GM18858 (cell line): ENCODE measurements around the gene RAB44.

ENCODE experiments used
- ATAC-seq: cut with Tn5 transposase; IDR thresholded peaks from one replicate; pipeline ENCODE4 v1.9.1; 2021; ENCODE audit not compliant: unreplicated experiment

RAB44 gene

DNA sequence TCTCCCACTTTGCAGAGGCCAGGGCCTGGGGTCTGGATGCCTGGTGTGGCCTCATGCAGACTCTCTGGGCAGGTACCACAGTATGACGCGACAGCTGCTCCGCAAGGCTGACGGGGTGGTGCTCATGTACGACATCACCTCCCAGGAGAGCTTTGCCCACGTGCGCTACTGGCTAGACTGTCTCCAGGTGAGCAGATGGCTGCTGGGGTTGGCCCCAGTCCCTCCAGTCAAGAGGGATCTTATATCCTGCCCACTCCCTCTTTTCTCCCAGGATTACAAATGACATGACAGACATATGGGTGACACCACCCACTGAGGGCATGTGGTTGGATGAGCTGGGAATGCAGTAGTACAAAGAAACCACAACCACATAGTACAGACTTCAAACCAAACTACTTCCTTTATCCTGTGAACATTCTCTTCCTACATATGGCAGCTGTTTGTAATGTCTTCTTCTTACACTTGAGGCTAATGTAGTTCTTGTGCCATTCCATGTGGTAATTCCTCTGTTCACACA is 29.9 kb downstream of the RAB44 start:
- ATAC-seq, result no peak

DNA sequence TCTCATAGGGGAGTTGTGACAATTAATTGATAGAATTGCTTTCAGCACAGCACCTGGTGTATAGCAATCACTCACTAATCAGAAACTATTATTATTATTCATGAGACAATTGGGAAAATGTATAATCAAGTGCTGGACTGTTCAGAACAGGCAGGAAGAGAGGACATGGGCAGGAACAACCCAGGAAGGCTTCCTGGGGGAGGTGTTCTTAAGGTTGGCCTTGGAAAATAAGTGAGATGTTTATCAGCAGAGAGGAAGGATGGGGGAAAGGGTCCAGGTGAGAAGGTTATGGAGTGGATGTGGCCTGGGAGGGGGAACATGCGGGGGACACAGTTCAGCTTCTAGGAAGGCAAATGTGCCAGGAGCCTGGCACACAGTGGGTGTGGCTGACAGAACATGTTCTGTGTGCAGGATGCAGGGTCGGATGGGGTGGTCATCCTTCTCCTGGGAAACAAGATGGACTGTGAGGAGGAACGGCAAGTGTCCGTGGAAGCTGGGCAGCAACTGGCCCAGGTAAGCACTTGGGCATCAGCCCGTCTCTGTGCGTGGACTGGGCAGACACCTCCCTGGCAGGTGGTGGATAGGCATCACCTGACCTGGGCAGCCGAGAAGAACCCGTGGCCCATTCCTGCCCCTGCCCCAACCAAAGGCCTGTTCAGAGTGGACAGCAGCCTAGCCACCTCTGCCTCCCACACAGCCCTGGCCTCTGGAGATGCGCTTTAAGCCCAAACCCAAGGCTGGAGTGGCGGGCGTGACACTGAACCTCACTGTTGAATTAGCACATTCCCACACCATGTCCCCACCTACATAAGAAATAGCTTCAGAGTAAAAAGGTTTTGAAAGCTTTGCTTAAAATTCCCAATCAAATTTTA is 30.9 kb downstream of the RAB44 start:
- no peak for ATAC-seq

DNA sequence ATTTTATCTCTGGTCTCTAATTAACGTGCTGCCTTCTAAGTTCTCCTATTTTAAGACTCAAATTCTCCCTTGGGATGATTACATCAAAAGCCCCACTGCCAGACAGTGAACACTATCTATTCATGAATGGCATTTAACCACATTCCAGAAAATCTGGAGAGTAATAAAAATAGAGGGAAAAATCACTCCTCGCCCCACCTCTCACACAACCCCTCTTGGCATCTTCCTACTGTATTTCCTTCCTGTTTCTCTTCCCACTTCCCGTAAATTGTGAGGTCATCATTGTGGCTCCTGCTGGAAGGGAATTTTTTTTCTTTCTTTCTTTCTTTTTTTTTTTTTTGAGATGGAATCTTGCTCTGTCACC is 31.5 kb downstream of the RAB44 start:
- no peak for ATAC-seq

DNA sequence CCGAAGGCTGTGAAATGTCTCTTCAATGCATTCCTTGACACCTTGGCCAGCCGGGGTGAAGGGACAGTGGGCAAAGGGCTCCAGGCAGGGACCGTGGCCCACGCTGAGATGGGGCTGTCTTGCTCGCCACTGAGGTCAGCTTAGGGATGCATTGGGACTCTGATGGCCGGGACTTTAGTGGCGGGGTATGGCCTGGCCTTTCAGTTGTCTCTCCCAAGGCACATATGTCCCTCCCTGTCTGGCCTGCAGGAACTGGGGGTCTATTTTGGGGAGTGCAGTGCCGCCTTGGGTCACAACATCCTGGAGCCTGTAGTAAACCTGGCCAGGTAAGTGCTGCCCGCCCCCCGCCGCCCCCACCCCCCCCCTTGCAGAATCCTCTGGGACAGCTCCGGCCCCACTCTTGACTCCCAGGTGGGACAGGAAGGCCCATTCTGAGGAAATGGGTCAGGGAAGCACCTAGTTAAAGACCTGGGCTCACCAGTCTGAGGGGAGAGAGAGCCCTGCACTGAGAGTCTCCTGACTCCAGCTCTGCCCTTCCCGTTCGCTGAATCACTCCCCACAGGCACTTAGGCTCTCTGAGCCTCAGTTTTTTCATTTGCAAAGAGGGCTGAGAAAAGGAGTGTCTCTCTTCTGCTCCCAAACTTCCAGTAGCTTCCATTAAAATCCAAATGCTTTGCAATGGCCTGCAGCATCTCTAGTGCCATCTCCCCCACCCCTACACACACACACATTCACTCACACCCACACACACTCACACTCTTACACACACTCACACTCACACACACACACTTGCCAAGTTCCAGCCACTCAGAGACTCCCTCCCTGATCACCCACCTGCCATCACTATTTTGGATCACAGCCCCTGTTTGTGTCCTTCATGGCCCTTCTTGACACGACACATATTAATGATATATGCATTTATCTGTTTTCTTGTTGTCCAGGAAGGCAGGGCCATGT is 33.1 kb downstream of the RAB44 start:
- ATAC-seq, result no peak

DNA sequence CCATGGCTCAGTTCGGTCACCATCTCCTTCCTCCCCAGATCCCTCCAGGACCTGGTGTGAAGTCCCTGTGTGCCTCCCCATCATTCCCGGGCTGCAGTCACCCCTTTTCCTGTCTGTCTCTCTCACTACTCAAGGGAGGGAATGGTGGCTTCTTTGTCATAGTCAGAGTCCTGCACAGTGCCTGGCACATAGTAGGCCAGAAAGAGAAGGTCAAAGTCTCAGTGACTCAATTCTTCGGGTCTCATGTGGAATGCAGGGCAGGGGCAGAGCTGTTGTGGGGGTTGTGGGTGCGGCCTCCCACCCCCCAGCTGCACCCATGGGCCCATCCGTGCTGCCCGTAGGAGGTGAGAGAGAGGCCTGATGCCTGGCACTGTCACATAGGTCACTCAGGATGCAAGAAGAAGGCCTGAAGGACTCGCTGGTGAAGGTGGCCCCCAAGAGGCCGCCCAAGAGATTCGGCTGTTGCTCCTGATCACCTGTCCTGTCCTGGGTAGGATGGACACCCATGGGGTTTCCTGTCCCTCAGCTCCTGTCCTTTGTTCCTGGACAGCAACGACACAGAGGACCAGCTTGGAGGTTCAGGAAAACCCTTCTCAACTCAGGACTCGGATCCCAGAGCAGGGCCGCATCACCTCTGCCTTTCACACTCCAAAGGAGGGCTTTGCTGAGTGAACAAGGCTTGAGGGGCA is 34.1 kb downstream of the RAB44 start:
- ATAC-seq, result no peak

DNA sequence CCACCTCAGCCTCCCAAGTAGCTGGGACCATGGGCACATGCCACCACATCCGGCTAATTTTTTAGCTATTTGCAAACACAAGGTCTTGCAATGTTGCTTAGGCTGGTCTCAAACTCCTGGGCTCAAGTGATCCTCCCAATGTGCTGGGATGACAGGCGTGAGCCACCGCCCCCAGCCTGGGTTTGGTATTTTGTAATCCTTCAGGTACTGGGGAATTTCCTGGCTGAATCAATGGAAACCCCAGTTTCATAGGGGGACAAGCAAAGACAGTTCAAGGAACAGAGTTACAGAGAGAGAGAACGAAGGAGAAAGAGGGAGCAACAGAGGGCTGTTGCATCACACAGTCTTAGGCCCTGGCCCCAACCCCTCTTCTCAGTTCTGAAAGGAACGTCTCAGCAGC is 35.7 kb downstream of the RAB44 start:
- ATAC-seq, result no peak

DNA sequence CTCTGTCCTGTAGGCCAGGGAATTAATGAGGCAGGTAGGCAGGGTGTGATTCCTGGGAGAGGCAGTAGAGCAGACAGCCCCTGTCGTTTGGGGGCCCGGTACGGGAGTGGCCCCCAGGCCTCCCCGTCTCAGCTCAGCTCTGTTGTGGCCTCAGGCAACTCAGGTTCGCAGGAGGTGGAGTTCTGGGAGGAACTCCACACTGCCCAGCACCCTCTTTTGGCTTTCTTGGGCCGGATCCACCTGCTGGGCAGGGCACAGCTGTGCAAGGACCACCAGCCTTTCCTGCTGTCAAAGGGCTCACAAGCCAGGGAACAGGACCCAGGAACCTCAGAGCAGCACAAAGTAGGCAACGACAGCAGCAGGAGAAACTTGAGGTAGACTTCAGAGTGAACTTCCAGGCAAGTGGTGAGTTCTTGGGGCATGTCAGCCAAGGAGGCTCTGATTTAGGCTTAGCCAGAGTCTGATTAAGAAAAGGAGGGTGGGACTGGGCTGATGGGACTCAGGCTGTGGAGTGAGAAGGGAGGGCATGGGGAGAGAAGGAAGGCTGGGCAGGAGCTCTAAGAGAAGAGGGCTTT is 36.9 kb downstream of the RAB44 start:
- no peak for ATAC-seq

DNA sequence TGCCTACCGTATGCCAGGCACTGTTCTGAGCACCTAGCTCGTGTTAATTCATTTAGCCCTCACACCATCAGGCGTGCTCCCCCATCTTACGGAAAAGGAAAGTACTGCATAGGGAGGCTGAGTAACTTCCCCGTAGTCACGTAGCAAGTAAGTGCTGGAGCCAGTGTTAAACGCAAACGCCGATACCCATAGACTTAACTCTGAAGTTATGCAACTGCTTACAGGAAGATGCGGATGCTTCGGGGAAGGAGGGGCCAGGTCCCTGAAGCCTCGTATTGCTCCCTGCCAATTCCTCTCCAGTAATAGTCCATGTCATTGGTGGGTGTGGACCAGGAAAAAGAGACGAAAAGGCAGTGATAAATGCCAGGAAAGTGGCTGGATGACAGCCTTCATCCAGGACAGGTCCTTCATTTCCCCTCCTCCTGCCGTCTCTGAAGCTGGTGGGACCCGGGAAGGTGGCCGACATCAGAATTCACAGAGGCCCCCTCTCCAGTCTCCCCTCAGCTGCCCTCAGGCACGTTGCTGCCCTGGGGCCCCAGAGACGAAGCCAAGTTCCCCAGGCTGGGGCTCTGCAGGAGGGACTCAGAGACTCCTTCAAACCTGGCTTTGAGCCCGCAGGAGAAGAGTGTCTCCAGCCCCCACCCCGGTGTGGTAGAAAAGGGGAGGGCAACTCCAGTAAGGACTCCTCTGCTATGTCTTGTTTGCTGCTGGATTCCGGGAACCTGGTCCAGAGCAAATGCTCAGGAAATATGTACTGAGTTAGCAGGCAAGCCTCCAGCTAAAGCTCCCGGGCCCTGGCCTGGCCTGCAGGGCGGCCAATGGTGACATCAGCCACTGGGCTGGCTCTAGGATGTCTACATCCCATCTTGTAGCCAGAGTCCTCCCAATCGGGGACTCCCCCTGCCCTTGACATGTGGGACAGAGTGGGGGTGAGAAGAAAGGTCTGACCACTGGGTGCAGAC is 37.8 kb downstream of the RAB44 start:
- ATAC-seq, result no peak

DNA sequence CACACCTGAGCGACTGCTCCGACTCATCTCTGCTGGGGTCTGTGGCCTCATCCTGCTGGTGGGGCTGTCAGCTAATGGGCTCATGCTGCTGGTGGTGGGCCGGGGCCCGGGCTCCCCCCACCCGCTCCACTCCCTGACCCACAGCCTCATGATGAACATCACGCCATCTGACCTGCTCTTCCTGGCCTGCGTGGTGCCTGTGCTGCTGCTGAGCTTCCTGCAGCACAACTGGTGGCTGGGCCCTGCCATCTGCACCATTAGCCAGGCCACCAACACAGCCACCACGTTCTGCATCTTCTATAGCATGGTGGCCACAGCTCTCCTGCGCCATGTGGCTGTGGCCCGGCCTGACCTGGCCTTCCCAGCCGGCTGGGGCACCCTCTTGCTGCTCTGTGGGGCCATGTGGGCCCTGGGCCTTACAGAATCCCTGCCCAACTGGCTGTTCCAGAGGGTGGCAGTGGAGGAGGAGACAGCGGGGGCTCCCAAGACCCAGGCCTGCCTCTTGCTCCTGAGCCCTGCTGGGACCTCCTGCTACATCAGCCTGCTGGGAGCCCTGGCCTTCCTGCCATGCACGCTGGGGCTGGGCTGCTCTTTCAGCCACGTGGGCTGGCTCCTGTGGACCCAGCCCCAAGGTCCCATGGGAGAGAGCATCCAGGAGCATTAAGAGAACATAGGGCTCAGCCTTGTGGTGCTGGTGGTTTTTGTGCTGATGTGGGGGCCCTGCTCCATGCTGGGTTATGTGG is 39.6 kb downstream of the RAB44 start:
- ATAC-seq, result no peak

DNA sequence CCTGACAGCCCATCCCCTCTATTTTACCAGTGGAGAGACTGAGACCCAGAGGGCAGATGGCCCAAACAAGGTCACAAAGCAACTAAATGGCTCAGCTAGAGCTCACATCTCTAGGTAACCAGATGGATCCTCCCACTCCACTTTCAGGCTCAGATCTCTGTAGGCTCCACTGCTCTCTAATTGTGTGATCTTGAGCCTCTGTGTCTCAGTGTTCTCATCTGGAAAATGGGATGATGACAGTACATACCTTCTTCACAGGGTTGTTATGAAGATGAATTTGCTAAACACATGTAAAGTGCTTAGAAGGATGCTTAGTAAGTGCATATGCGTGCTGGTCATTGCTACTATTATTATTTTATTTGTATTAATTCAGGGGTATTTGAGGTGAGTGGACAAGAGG is 40.5 kb downstream of the RAB44 start:
- no peak for ATAC-seq

DNA sequence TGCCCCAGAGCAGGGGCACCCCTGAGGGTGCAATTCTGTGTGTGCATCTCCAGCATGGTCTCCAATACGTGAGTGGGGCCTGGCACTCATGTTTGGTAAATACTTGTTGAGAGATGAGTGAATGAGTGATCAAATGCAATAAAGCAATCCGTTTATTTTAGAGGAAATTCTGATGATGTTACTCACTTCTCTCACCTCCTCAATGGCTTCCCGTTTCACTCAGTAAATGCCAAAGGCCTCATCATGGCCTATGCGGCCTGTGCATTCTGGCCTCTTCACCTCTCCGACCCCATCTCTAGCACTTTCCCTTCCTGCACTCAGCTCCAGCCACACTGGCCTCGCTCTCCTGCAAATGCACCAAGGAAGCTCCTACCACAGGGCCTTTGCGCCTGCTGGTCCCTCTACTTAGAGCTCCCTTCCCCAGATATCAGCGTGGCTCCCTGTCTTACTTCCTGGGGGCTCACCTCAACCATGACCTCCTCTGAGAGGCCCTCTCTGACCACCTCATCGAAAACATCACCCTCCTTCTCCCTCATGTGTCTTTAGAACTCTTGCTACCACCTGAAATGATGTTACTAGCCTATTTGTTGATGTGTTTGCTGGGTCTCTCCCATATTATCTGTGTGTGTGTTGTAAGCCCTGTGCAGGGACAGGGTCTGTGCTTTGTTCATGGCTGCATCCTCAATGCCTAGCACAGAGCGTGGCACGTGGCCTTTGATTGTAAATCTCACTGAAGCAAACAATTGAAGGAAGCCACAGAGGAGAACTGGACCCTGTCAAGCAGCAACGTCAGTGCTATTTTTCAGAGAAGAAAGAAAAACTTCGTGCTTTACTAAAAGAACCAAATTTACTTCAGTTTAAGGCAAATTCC is 42.6 kb downstream of the RAB44 start:
- ATAC-seq, result no peak

DNA sequence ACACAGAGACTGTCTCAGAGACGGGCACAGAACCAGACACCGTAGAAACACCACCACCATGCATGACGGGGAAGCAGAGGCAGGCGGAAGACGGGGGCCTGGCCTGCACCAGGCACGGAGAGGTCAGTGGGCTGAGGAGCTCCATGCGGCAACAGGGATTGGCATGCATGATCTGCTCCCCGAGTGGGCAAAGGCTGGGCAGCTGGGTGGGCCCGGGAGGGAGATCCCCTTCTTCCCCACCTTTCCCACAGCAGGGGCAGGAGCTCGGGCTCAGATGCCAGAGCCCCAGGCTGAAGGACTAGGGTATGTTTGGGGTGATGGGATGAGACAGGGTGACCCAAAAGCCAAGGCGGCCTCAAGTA is 43.2 kb downstream of the RAB44 start:
- no peak for ATAC-seq

DNA sequence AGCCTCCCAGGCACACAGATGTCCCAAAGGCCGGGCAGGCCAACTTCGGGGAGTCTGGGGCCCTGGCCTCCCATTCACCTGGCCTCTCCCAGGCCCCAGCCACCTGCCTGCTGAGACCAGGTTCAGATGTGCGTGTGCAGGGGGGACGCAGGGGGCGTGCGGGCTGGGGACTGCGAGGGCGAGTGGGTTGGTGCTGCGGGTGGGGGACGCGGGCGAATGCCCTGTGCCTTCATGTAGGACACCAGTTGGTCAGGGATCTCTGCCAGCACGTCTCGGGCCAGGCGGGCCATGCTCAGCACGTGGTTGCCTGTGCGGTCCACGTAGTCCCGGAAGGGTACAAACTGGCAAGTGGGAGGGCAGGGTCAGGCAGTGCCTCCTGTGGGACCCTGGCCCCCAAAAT is 44.5 kb downstream of the RAB44 start:
- no peak for ATAC-seq

DNA sequence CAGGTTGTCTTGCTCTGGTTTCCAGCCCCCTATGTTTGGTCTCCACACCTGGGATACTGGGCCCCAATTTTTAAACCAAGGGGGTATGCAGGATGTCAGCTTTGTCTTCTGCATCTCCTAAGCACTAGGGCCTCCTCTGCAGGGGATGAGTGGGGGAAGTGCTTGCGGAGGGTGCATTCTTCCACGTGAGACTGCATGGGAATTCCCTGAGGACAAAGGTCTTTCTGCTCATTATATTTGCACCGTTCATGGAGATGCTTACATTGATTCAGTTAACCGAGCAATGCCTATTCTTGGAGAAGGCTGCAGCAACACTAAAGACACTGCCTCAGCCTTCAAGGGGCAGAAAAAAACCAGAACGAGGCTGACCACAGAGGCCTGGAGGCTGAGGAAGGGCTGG is 45.4 kb downstream of the RAB44 start:
- ATAC-seq, result no peak

DNA sequence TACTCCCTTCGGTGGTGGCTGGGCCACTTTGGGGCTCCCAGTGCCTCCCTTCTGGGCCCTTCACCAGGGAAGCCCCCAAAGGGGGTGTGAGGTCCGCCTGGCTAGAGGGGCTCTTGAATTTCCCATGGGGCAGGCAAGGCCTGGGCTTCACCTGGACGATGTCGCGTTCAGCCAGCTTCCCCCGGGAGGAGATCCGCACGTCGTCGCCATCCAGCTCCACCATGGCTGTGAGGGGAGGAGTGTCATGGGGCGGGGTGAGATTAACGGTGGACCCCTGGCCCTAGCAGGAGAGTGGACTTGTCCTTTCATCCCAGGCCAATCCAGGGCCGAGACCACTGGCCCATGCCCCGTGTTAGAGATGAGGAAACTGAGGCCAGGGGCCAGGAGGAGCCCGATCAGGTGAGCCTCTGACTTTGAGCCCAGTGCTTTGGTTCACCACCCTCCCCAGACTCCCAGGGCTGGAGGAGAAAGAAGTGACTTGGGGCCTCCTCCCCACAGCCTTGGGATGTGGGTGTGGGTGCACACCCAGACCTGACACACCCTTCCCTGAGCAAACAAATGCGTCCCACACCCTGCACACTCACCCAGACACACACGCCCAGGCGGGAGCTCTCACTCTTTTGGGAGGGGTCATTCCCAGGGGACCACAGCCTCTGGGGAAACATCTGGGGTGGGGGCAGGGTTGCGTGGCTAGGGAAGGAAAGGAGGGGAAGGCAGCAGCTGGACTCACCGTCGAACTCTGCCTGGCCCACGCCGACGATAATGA is 46.1 kb downstream of the RAB44 start:
- no peak for ATAC-seq

DNA sequence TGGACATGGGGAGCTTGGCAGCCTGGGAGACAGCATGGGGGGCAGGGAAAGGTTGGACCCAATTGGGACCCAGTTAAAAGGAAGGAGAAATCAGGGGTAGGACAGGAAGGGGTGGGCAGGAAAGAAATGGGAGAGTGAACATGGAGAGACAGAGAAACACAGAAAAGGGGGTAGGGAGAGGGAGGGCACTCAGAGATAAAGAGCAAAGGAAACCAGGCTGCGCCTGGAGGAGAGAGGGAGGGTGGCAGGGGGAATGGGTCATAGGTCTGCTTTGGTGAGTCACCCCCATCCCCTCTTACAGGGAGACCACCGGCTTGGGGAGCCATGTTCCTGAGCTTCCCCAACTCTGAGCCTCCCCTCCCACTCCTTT is 46.7 kb downstream of the RAB44 start:
- ATAC-seq, result no peak

DNA sequence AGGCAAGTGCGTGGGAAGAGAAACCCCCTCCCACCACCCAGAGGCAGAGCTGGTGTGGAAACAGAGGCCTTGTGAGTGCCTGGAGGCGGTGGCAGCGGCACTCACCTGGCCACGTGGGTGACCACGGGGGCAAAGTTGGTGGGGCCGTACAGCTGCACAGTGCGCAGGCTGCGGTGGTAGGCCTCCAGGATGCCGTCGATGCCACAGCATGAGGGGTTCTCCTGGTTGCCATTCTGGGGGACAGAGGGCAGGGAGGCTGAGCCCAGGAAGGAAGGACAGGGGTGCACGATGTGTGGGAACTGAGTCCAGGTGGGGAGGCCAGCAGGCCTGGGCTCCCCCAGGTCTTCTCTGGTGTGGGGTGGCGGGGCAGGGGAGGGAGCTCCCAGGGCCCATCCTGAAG is 47.7 kb downstream of the RAB44 start:
- no peak for ATAC-seq

DNA sequence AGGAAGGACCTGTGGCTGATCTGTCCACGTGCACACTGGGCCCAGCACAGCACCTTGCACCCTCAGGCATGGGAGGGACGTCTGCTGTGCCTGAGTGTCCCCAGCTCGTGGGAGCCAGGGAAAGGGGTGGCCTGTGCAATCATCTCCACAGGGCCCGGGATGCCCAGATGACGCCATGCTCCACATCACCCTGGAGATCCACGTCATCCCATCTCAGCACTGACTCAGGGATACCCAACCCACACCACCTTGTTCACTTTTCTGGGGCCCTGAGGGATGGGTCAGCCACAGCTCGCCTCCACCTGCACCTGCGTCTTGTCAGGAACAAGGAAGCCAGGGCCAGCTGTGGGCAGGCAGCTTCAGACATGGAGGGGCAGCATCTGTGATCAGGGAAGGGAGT is 48.2 kb downstream of the RAB44 start:
- ATAC-seq, result no peak
